Neural progenitor cell (in vitro differentiated cells): ENCODE data around the gene GSE1.

Experiments
- CTCF ChIP-seq: fragments of 200-600 bp; sonication (generic); IDR thresholded peaks from 2 replicates; pipeline ENCODE4 v1.5.1; 2017; ENCODE audit warnings: antibody characterized with exemption, mild to moderate bottlenecking
- EZH2 ChIP-seq: fragments of 200-600 bp; sonication (generic); IDR thresholded peaks from 2 replicates; pipeline ENCODE4 v1.6.1; 2017; ENCODE audit warnings: antibody characterized with exemption, mild to moderate bottlenecking, moderate library complexity
- EZH2phosphoT487 ChIP-seq: fragments of 200-600 bp; sonication (generic); IDR thresholded peaks from 2 replicates; pipeline ENCODE4 v1.6.1; 2017; ENCODE audit warnings: antibody characterized with exemption

- no peak for TF ChIP-seq CTCF
- no peak for TF ChIP-seq EZH2phosphoT487
- peak; percentile 29 for TF ChIP-seq EZH2
These were observed 75.6 kb downstream of the GSE1 start, which contains the start of gene GINS2 for GRCh38 chr16:85688586-85689284.
